OCI-LY1 (cell line): ENCODE measurements around the gene GSC2.

Experiments used
- H2AFZ ChIP-seq: fragments of 200-600 bp; sonication (generic), shearing (Covaris generic); 2 replicates; pipeline ENCODE4 v1.6.0; 2014; ENCODE audit warnings: antibody characterized with exemption, mild to moderate bottlenecking, low read length
- H3F3A ChIP-seq: fragments of 200-600 bp; sonication (generic), shearing (Covaris generic); 2 replicates; pipeline ENCODE4 v1.6.0; 2014; ENCODE audit warnings: mild to moderate bottlenecking, antibody characterized with exemption, low read length, moderate library complexity; ENCODE audit not compliant: insufficient read depth
- H3K27ac ChIP-seq: fragments of 200-600 bp; sonication (generic); 2 replicates; pipeline ENCODE4 v1.5.1; 2014; ENCODE audit warnings: low read length, mixed run types, mild to moderate bottlenecking, low read depth; ENCODE audit not compliant: poor library complexity, severe bottlenecking
- H3K27me3 ChIP-seq: fragments of 200-600 bp; sonication (generic); 2 replicates; pipeline ENCODE4 v1.6.0; 2014; ENCODE audit warnings: antibody characterized with exemption, mild to moderate bottlenecking, low read length, moderate library complexity; ENCODE audit not compliant: insufficient read depth
- H3K36me3 ChIP-seq: fragments of 200-600 bp; sonication (generic); 2 replicates; pipeline ENCODE4 v1.6.1; 2014; ENCODE audit warnings: mild to moderate bottlenecking, antibody characterized with exemption, low read length, moderate library complexity, mixed read lengths; ENCODE audit not compliant: insufficient read depth
- H3K4me1 ChIP-seq: fragments of 200-600 bp; sonication (generic); 2 replicates; pipeline ENCODE4 v1.5.1; 2014; ENCODE audit warnings: mild to moderate bottlenecking, low read length, moderate library complexity; ENCODE audit not compliant: insufficient read depth, severe bottlenecking
- H3K4me2 ChIP-seq: fragments of 200-600 bp; sonication (generic), shearing (Covaris generic); 2 replicates; pipeline ENCODE4 v1.6.1; 2014; ENCODE audit warnings: low read length
- H3K4me3 ChIP-seq: fragments of 200-600 bp; sonication (generic); 2 replicates; pipeline ENCODE4 v1.5.1; 2014; ENCODE audit warnings: low read length, low read depth, mild to moderate bottlenecking, mixed read lengths; ENCODE audit not compliant: poor library complexity, severe bottlenecking
- H3K79me2 ChIP-seq: fragments of 200-600 bp; shearing (Covaris generic); 2 replicates; pipeline ENCODE4 v1.6.1; 2016; ENCODE audit warnings: mixed run types, low read length, mixed read lengths; ENCODE audit not compliant: insufficient read depth
- H3K9ac ChIP-seq: fragments of 200-600 bp; sonication (generic), shearing (Covaris generic); 2 replicates; pipeline ENCODE4 v1.6.1; 2014; ENCODE audit warnings: mild to moderate bottlenecking, low read length, mixed read lengths
- H3K9me2 ChIP-seq: fragments of 200-600 bp; sonication (generic), shearing (Covaris generic); 2 replicates; pipeline ENCODE4 v1.6.1; 2014; ENCODE audit warnings: low read depth, mild to moderate bottlenecking, low read length, mixed read lengths
- H3K9me3 ChIP-seq: fragments of 200-600 bp; shearing (Covaris generic); 2 replicates; pipeline ENCODE4 v1.6.1; 2014; ENCODE audit warnings: low read length, mixed read lengths
- H4K20me1 ChIP-seq: fragments of 200-600 bp; sonication (generic), shearing (Covaris generic); 2 replicates; pipeline ENCODE4 v1.6.0; 2016; ENCODE audit warnings: mild to moderate bottlenecking, low read length; ENCODE audit not compliant: insufficient read depth
- EZH2 ChIP-seq: fragments of 200-600 bp; sonication (generic), shearing (Covaris generic); IDR thresholded peaks from 2 replicates; pipeline ENCODE4 v1.8.0; 2017; ENCODE audit warnings: borderline replicate concordance, mixed run types, mild to moderate bottlenecking, antibody characterized with exemption, low read length, moderate library complexity, mixed read lengths
- TF ChIP-seq, protein P1 (sequence below): fragments of 200-600 bp; sonication (generic), shearing (Covaris generic); IDR thresholded peaks from 2 replicates; pipeline ENCODE4 v1.5.1; 2017; ENCODE audit warnings: mild to moderate bottlenecking, antibody characterized with exemption, low read length, moderate library complexity, mixed read lengths

Gene GSC2

DNA sequence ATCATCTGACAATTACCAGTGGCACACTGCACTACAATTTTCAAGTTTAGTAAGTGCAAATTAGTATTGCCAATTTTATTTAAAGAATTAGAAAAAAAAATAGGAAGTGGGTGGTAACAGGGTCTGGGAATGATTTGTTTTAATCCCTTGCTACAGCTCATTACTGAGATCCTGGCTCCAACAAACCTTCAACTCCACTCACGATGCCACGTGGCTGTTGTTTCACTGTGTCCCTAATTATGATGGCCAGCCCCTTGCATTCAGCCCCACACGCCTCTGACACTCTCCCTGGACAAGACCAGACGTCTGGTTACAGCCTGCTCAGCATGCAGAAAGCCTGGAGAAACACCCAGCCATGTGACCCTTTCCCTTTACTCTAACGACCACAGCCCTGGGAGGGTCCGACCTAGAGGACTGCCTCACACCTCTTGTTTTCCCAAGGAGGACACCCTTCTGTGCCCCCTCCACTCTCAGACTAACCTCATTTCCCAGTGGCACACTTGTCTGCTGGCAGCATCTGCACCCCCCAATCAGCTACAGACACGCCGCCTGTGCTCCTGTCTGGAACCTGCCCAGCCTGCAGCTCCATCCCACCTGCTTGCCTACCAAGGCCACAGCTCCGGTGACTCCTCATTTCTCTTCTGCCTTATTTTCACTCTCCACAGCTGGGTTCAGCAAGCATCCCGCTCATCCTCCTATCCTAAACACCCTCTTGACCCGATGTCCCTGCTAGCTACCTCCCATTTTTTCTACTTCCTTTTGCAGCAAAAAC, 46.9 kb upstream of the GSC2 start:
- no peaks in the 10 kb centered on the region; the same call in 1 of the 2 replicates for H3K36me3 ChIP-seq
- no peak overlapping the region for H3K9ac ChIP-seq
- peaks cover 18% of the 10 kb centered on the region; the same call in 1 of the 2 replicates for H3K27me3 ChIP-seq

DNA sequence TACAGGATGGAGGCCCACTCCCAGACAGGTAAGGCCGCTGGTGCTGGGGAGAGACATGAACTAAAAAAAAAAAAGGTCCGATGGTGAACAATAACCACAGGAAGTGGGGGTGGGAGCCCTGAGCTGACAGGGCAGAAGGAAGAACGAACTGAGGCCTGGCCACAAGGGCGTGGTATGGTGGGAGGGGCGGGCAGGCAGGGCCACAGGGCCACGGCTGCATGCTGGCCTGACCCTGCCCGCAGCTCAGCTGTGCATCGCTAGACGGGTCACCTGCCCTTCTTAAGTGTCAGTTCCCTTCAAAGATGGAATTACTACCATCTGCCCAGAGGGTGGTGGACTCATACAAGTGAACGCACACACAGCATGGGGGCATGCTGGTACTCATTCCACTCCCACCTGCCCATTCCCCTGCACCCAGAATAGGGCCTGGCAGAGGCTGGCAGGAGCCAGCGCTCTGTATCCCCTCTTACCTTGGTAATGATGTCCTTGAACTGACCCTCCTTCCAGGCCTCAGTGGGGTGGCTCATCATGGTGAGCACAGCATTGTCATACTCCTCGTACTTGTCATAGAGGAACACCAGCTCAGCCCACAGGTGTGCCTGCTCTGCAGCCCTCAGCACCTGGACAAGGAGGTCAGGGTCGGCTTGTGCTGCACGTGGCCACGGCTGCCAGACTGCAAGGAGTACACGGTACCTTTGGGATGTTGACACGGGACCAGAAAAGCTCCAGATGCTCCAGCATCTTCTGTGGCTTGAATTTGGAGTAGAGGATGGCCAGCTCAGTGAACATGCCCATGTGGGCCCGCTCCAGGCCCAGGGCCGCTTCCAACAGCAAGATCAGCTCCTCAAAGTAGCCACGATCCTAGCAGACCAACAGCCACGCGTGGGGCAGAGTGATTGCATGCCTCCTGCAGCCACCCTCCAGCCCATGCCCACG, 46.0 kb upstream of the GSC2 start:
- Histone ChIP-seq H3K9ac (no peak overlapping the region), H3K9me2 (no peaks in the 10 kb centered on the region), H3K9me3 (no peaks in the 10 kb centered on the region), H2AFZ (no peak overlapping the region), H3K27ac (no peak overlapping the region), H3K4me2 (no peak overlapping the region), H3K79me2 (no peaks in the 10 kb centered on the region), H3K36me3 (no peaks in the 10 kb centered on the region; the same call in 1 of the 2 replicates), H3F3A (no peaks in the 10 kb centered on the region), H4K20me1 (no peaks in the 10 kb centered on the region), H3K4me1 (peaks cover 7% of the 10 kb centered on the region), H3K27me3 (peaks cover 18% of the 10 kb centered on the region; the same call in 1 of the 2 replicates), H3K4me3 (no peak overlapping the region)
- TF ChIP-seq, protein P1, sequence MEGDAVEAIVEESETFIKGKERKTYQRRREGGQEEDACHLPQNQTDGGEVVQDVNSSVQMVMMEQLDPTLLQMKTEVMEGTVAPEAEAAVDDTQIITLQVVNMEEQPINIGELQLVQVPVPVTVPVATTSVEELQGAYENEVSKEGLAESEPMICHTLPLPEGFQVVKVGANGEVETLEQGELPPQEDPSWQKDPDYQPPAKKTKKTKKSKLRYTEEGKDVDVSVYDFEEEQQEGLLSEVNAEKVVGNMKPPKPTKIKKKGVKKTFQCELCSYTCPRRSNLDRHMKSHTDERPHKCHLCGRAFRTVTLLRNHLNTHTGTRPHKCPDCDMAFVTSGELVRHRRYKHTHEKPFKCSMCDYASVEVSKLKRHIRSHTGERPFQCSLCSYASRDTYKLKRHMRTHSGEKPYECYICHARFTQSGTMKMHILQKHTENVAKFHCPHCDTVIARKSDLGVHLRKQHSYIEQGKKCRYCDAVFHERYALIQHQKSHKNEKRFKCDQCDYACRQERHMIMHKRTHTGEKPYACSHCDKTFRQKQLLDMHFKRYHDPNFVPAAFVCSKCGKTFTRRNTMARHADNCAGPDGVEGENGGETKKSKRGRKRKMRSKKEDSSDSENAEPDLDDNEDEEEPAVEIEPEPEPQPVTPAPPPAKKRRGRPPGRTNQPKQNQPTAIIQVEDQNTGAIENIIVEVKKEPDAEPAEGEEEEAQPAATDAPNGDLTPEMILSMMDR: no peak
- TF ChIP-seq EZH2: no peak

More for the DNA sequence above, 46.9 kb upstream of the GSC2 start:
- Histone ChIP-seq H3F3A (no peaks in the 10 kb centered on the region), H4K20me1 (no peaks in the 10 kb centered on the region), H3K27ac (no peak overlapping the region), H3K4me3 (no peak overlapping the region), H3K79me2 (no peaks in the 10 kb centered on the region), H3K9me2 (no peaks in the 10 kb centered on the region), H3K4me1 (peaks cover 7% of the 10 kb centered on the region), H2AFZ (no peak overlapping the region), H3K9me3 (no peaks in the 10 kb centered on the region), H3K4me2 (no peak overlapping the region)
- TF ChIP-seq EZH2: no peak
- TF ChIP-seq, protein P1: no peak

DNA sequence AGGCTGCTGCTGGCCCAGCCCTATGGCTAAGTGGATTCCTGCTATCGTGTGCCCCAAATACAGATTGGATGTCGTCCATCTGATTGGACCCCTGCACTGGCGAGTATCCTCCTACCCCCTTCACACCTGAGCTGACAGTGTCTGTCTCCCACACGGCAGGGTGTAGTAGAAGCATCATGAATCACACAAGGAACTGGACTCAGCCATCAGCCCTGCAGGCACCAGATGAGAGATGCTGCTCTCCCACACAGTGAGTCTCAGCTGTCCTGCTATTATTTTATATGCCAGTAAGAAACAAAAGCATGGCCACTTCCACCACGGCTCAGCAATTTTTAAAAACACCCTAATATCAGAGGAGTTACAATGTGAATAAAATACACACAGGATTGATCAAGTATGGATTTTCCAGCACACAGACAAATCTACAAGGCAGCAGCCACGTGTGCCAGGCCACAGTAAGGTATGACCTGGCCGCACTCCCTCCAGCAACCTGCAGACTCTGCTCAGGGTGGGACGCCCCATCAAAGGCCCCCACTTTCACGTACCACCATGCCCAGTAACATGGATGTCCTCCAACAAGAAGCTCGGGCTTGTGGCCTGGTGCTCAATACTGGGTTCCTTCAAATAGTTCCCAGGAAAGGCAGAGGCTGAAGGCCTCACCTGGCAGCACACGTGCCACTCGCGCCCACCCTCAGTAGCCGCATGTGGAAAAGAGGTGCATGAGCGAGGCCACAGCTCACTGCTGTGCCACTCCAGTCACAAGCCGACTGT, 44.9 kb upstream of the GSC2 start:
- Histone ChIP-seq H2AFZ (no peak overlapping the region), H3K36me3 (no peaks in the 10 kb centered on the region; the same call in 1 of the 2 replicates), H3K9ac (no peak overlapping the region), H3K4me2 (no peak overlapping the region), H3K79me2 (no peaks in the 10 kb centered on the region), H3K4me1 (peaks cover 7% of the 10 kb centered on the region), H3K27me3 (peaks cover 21% of the 10 kb centered on the region; the same call in 1 of the 2 replicates), H3K4me3 (no peak overlapping the region), H3K9me3 (no peaks in the 10 kb centered on the region), H4K20me1 (no peaks in the 10 kb centered on the region), H3K9me2 (no peaks in the 10 kb centered on the region), H3K27ac (no peak overlapping the region), H3F3A (no peaks in the 10 kb centered on the region)
- TF ChIP-seq, protein P1: no peak
- TF ChIP-seq EZH2: no peak
